GM12878 (cell line): ENCODE measurements around the gene DKC1. TPM values are rescaled to one million over a fixed set of nuclear protein-coding genes. Genes with fewer than 3 reads are reported as not detected.

ENCODE experiments used
- ATAC-seq: fragments of 200-7000 bp; cut with Tn5 transposase; 3 replicates; pipeline ENCODE4 v1.9.1; 2020; ENCODE audit warnings: mild to moderate bottlenecking, moderate library complexity
- BruUV-seq: library from RNA; stranded (reverse); fragments of 400-500 nt; replicated peaks from 2 replicates; lab custom pipeline; 2021; lab: Mats Ljungman, UMichigan
- CTCF ChIA-PET: fragments of 300-600 bp; sonication (Branson Sonifier 250); formaldehyde crosslinking; extraction: SDS; loops from one replicate; lab custom pipeline; 2021; ENCODE audit warnings: inconsistent platforms; lab: Yijun Ruan, JAX
- POLR2A ChIA-PET: fragments of 350-600 bp; formaldehyde crosslinking; extraction: SDS; loops from one replicate; lab custom pipeline; 2021; ENCODE audit warnings: inconsistent platforms; lab: Charles Lee
- RAD21 ChIA-PET: fragments of 300-600 bp; sonication (Branson Sonifier 250); formaldehyde crosslinking; loops from one replicate; lab custom pipeline; 2023; ENCODE audit warnings: antibody characterized with exemption; ENCODE audit not compliant: unreplicated experiment; lab: Charles Lee
- SMC1A ChIA-PET: fragments of 300-600 bp; sonication (Branson Sonifier 250); formaldehyde crosslinking; loops from one replicate; lab custom pipeline; 2023; ENCODE audit not compliant: unreplicated experiment, uncharacterized antibody; lab: Charles Lee
- DNase-seq: peaks from one replicate; pipeline ENCODE4 v3.0.0-alpha.2; 2011; ENCODE audit warnings: low read depth, low spot score
- FAIRE-seq: peaks from 3 replicates; lab custom pipeline; 2011; peaks lifted over from hg19 to GRCh38; lab: Jason Lieb, UNC
- H2AFZ ChIP-seq: 2 replicates; pipeline ENCODE4 v1.6.0; 2011; ENCODE audit warnings: low read depth, low read length, control low read depth; ENCODE audit not compliant: control insufficient read depth
- H3K27ac ChIP-seq: 2 replicates; pipeline ENCODE4 v1.5.1; 2011; ENCODE audit warnings: control low read depth; ENCODE audit not compliant: control insufficient read depth, insufficient read depth
- H3K27me3 ChIP-seq, 2 experiments: replicated peaks in 1 of 2; 2 replicates each; pipeline versions ENCODE4 v1.6.0 to v1.6.1; 2011; ENCODE audit warnings: low read length in 1 of 2; ENCODE audit not compliant: control insufficient read depth in 2 of 2, insufficient read depth in 2 of 2
- H3K36me3 ChIP-seq, 2 experiments: 2 replicates each; pipeline ENCODE4 v1.5.1; 2011; ENCODE audit warnings: low read length in 1 of 2; ENCODE audit not compliant: control insufficient read depth in 2 of 2, insufficient read depth in 2 of 2
- H3K4me1 ChIP-seq: 2 replicates; pipeline ENCODE4 v1.6.1; 2011; ENCODE audit warnings: mild to moderate bottlenecking, low read length, moderate library complexity, mixed read lengths; ENCODE audit not compliant: control insufficient read depth, insufficient read depth
- H3K4me2 ChIP-seq: 2 replicates; pipeline ENCODE4 v1.6.0; 2011; ENCODE audit warnings: control low read depth; ENCODE audit not compliant: control insufficient read depth, insufficient read depth
- H3K4me3 ChIP-seq: fragments of 200-600 bp; sonication (generic); 2 replicates; pipeline ENCODE4 v1.5.1; 2016
- H3K79me2 ChIP-seq: 2 replicates; pipeline ENCODE4 v1.6.0; 2011; ENCODE audit warnings: low read length; ENCODE audit not compliant: control insufficient read depth, insufficient read depth
- H3K9ac ChIP-seq: 2 replicates; pipeline ENCODE4 v1.8.0; 2011; ENCODE audit warnings: low read length, control low read depth, mixed read lengths; ENCODE audit not compliant: control insufficient read depth, insufficient read depth
- H3K9me3 ChIP-seq: replicated peaks from 3 replicates; pipeline ENCODE4 v1.5.1; 2011; ENCODE audit warnings: mild to moderate bottlenecking, low read length; ENCODE audit not compliant: control insufficient read depth, insufficient read depth
- H4K20me1 ChIP-seq: 2 replicates; pipeline ENCODE4 v1.6.0; 2011; ENCODE audit not compliant: control insufficient read depth, insufficient read depth
- CREB1 ChIP-seq: IDR thresholded peaks from 2 replicates; pipeline ENCODE4 v1.6.1; 2012; ENCODE audit warnings: low read depth, mild to moderate bottlenecking, inconsistent platforms
- MYB ChIP-seq: fragments of 150-350 bp; IDR thresholded peaks from 2 replicates; pipeline ENCODE4 v1.6.1; 2014; ENCODE audit warnings: mild to moderate bottlenecking, low read depth, low read length, borderline replicate concordance
- STAT3 ChIP-seq: IDR thresholded peaks from 2 replicates; pipeline ENCODE4 v1.6.1; 2011; ENCODE audit warnings: low read depth, low read length, improper control_type of control experiment
- ZBTB4 ChIP-seq: fragments of 450-650 bp; formaldehyde crosslinking; IDR thresholded peaks from 2 replicates; pipeline ENCODE4 v1.4.0; 2022; ENCODE audit warnings: mild to moderate bottlenecking, moderate library complexity
- WGBS: methylation state at CpG from one replicate; pipeline ENCODE4 v1.1.6; 2016; ENCODE audit warnings: low lambda C conversion rate; ENCODE audit not compliant: insufficient replicate concordance, insufficient coverage; ENCODE audit errors: missing lambda C conversion rate; 5-methylcytosine and 5-hydroxymethylcytosine counted together
- in situ Hi-C: fragments of 300-500 bp; cut with MboI; formaldehyde crosslinking; loops from 9 replicates; pipeline ENCODE4 v1.14.3; 2018; ENCODE audit warnings: mixed read lengths
- intact Hi-C: fragments of 100-400 bp; cut with micrococcal nuclease; formaldehyde crosslinking; loops from one replicate; pipeline ENCODE4 v1.14.2; 2022; ENCODE audit not compliant: unreplicated experiment
- polyA plus RNA-seq, 11 experiments: library from polyadenylated mRNA; depleted of rRNA in 4 of 11; unstranded in 6 of 11; stranded (reverse) in 5 of 11; fragments of >200 nt; fragmentation: Nextera tagmentation in 4 of 11; fragmentation: Illumina TruSeq in 1 of 11; extraction: Ambion mirVana in 4 of 11; extraction: Trizol in 1 of 11; gene quantifications; 1 replicate in 1 of 11; 2 replicates in 10 of 11; pipeline versions ENCODE4 v1.2.1 to v1.2.3, GENCODE V29; 2011 to 2016; ENCODE audit warnings: inconsistent platforms in 2 of 11, missing spikeins in 2 of 11, low read depth in 1 of 11
- total RNA-seq, 4 experiments: library from RNA; depleted of rRNA in 3 of 4; stranded (reverse); fragments of >200 nt in 3 of 4; fragmentation: Illumina TruSeq in 1 of 4; extraction: Trizol in 1 of 4; gene quantifications; 2 replicates each; pipeline versions ENCODE4 v1.2.1 to v1.2.3, GENCODE V29; 2013 to 2021

Gene DKC1
- total and polyA plus RNA-seq, 10 of the 15 experiments (the other 5 are each of a cell fraction or from before 2014, with no cell fraction given): 70.1 to 159 (median 116) TPM

- H3K27me3 ChIP-seq: no peaks in the 10 kb centered on the region
- H3K9me3 ChIP-seq: no peaks in the 10 kb centered on the region
- WGBS: 35% methylated on average over 4 of the region's 4 CpGs
- H3K36me3 ChIP-seq: no peaks in the 10 kb centered on the region
- peaks cover 11% of the 10 kb centered on the region for H3K79me2 ChIP-seq
- ATAC-seq: no peak
- H3K4me2 ChIP-seq: no peak overlapping the region
- no peak overlapping the region for H3K4me3 ChIP-seq
- RAD21 ChIA-PET: no interaction called here
- POLR2A ChIA-PET: no interaction called here
- no peak overlapping the region for H3K27ac ChIP-seq
- H3K9ac ChIP-seq: no peak overlapping the region
- intact Hi-C loops: no loop called here
- TF ChIP-seq STAT3 (no peak), ZBTB4 (CRISPR knock-in tag) (no peak), MYB (no peak), CREB1 (no peak)
- TF ChIP-seq, all 136 proteins: peak for 0
- BruUV-seq: no TSS peak
- H4K20me1 ChIP-seq: no peaks in the 10 kb centered on the region
- H2AFZ ChIP-seq: no peak overlapping the region
- H3K4me1 ChIP-seq: no peaks in the 10 kb centered on the region
- FAIRE-seq (no peak), DNase-seq (no peak)
- CTCF ChIA-PET: interaction anchor here (3.6 kb wide), 1 partner anchor 10 kb away, joined by 15 read pairs; no protein-coding TSS in a partner anchor
- SMC1A ChIA-PET: no interaction called here
- in situ Hi-C loops: no loop called here
These were observed 4.0 kb upstream of the DKC1 start for GRCh38 chrX:154758696-154759095.
